SK-N-SH (cell line): Measurements from ENCODE around the gene CBX8.

Experiments
- CTCF ChIP-seq: fragments of 200-600 bp; sonication (generic); IDR thresholded peaks from 2 replicates; pipeline ENCODE4 v1.6.1; 2017; ENCODE audit warnings: antibody characterized with exemption, mild to moderate bottlenecking, moderate library complexity
- EP300 ChIP-seq, 2 experiments: IDR thresholded peaks; 2 replicates each; pipeline versions ENCODE4 v1.4.0 to v1.6.1; 2012; ENCODE audit warnings: borderline replicate concordance in 1 of 2, low read depth in 1 of 2, low read length in 1 of 2
- FOXM1 ChIP-seq: IDR thresholded peaks from 2 replicates; pipeline ENCODE4 v1.4.0; 2012; ENCODE audit warnings: low read depth, mild to moderate bottlenecking
- NRF1 ChIP-seq: IDR thresholded peaks from 2 replicates; pipeline ENCODE4 v1.6.1; 2012; ENCODE audit warnings: low read depth, mild to moderate bottlenecking, low read length
- POLR2AphosphoS5 ChIP-seq: IDR thresholded peaks from 2 replicates; pipeline ENCODE4 v1.6.1; 2012; ENCODE audit warnings: low read depth, low read length
- RAD21 ChIP-seq: IDR thresholded peaks from 2 replicates; pipeline ENCODE4 v1.6.1; 2012; ENCODE audit warnings: mild to moderate bottlenecking, low read length
- RFX5 ChIP-seq: IDR thresholded peaks from 2 replicates; pipeline ENCODE4 v1.6.1; 2012; ENCODE audit warnings: mild to moderate bottlenecking, improper control_type of control experiment, low read length
- TEAD4 ChIP-seq: IDR thresholded peaks from 2 replicates; pipeline ENCODE4 v1.4.0; 2012; ENCODE audit warnings: mild to moderate bottlenecking, borderline replicate concordance; ENCODE audit not compliant: insufficient read depth
- YY1 ChIP-seq: IDR thresholded peaks from 2 replicates; pipeline ENCODE4 v1.4.0; 2012; ENCODE audit warnings: low read depth, mild to moderate bottlenecking
- ZBTB33 ChIP-seq: IDR thresholded peaks from 2 replicates; pipeline ENCODE4 v1.4.0; 2012; ENCODE audit warnings: low read depth, borderline replicate concordance

DNA sequence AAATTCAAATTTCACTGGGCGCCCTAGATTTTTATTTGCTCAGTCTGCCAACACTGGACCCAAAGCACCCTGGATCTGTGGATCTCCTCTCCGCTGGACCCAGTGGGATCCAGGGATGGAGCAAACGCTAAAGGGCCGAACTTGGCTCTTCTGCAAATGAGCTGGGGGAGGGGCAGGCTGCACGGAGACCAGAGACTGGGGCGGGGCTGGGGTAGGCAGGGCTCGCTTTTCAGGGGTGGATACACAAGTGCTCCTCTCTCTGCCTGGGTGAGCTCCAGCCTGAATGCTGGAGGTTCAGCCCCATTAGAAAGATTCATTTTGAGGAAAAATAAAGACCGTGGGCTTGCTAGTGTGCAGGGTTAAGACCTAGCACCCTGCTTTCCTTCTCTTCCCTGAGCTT lies 33.4 kb upstream of the CBX8 start:
- TF ChIP-seq TEAD4 = no peak
- no peak for TF ChIP-seq POLR2AphosphoS5
- no peak for TF ChIP-seq NRF1
- no peak for TF ChIP-seq RAD21
- no peak for TF ChIP-seq FOXM1
- TF ChIP-seq YY1 = no peak
- no peak for TF ChIP-seq CTCF
- no peak for TF ChIP-seq RFX5
- TF ChIP-seq ZBTB33 = no peak
- no peak for TF ChIP-seq EP300 (IDR thresholded peaks at IDR 0.05; ENCODE audit: borderline replicate concordance in 1 of 2, low read depth in 1 of 2, low read length in 1 of 2)
